ENCODE measurements around the gene HSD17B10.

DNA sequence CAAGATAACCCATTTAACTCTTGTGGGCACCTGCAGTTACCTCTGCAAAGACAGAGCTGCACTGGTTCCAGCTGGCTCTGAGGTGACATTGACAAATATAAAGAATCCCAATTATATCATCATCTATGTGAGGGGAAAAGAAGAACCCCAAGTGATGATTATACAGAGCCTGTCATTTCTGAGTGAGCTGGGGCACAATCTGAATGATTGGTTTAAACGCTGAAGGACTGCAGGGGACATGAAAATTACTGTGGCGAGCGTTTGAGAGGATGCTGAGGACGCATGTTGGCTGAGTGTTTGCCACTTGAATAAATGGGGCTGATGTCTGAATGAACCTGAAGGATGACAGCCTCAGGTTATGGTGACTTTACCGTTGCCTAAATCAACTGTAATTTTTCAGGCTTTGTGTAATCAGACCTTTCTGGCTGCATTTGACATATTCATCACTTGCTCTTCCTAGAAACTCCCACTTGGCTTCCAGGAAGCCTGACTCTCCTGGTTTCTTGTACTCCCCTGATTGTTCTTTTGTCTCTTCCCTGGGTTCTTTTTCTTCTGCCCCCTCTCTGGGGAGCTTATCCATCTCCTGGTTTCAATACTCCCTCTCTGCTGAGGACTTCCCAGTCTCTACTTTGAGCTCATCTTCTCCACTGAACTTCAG is 4.1 kb upstream of the HSD17B10 start:
- no peak for TF ChIP-seq CTCF (IDR thresholded peaks at IDR 0.05)
- no peak for TF ChIP-seq POLR2A (IDR thresholded peaks at IDR 0.05)
- TF ChIP-seq EP300 (IDR thresholded peaks at IDR 0.05), result no peak
